ENCODE measurements around the gene DNAJC8.

Gene DNAJC8, protein sequence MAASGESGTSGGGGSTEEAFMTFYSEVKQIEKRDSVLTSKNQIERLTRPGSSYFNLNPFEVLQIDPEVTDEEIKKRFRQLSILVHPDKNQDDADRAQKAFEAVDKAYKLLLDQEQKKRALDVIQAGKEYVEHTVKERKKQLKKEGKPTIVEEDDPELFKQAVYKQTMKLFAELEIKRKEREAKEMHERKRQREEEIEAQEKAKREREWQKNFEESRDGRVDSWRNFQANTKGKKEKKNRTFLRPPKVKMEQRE

GRCh38 chr1:28232558-28233263 lies at the start of gene DNAJC8:
TSS of gene DNAJC8 (minus strand) at chr1:28233029. CDS start at chr1:28232998, 31 bp downstream.
- DNase-seq, result peak; percentile 97

- no peak for DNase-seq
These were observed 49.0 kb upstream of the DNAJC8 start for GRCh38 chr1:28281608-28282425.

DNA sequence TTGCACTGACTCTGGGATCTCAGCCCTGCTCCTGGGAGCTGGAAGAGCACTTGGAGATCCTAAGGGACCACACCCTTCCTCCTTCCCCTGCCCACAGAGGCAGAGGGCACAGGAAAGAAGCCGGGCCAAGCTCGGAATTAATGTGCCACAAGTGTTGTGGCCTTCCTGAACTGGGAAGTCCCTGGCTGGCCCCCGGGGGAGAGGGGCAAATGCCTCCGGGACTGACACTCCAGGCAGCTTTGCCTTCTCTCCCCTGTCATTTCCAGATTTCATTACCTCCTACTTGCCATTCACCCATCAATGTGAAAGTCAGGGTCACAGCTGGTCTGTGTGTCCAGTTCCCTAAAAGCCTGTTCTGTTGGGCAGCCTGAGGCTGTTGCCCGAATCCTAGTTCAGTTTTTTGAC lies 48.1 kb upstream of the DNAJC8 start:
- DNase-seq, result no peak

DNA sequence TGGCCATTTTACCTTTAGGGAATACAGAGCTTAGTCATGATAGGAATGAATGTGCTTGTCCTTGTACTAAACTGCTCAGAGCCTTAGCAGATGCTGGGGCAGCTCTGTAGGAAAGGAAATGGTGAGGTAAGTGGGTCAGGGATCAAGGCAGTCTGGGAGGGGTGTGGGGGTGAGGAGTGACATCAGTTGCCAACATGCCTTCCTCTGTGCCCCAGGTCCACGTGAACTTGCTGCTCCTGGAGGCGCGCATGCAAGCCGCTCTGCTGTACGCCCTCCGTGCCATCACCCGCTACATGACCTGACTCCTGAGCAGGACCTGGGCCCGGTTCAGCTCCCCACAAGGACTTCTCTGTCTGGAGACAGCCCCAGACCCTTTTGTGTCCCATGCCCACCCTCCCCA lies 47.7 kb upstream of the DNAJC8 start:
- no peak for DNase-seq

- DNase-seq, result no peak
These were observed 46.9 kb upstream of the DNAJC8 start for GRCh38 chr1:28279721-28280120.

GRCh38 chr1:28278763-28279162 lies 45.9 kb upstream of the DNAJC8 start:
- no peak for DNase-seq

- DNase-seq, result no peak
These were observed 40.5 kb upstream of the DNAJC8 start for GRCh38 chr1:28273216-28273860.

DNA sequence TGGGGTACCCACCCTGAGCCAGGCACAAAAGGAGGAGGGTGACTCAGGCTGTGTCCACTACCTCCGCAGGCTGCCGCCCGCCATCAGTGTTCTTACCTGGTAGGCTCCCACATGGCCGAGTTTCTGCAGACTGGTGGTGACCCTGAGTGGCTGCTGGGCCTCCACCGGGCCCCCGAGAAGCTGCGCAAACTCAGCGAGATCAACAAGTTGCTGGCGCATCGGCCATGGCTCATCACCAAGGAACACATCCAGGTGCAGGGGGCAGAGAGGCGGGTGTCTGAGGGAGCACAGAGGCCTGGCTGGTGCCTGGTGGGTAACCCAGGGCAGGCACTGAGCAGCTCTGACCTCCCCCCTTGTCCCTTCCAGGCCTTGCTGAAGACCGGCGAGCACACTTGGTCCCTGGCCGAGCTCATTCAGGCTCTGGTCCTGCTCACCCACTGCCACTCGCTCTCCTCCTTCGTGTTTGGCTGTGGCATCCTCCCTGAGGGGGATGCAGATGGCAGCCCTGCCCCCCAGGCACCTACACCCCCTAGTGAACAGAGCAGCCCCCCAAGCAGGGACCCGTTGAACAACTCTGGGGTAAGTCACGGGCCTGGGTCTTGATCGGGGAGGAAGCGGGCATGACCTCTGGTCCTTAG lies 39.5 kb upstream of the DNAJC8 start:
- DNase-seq, result no peak

DNA sequence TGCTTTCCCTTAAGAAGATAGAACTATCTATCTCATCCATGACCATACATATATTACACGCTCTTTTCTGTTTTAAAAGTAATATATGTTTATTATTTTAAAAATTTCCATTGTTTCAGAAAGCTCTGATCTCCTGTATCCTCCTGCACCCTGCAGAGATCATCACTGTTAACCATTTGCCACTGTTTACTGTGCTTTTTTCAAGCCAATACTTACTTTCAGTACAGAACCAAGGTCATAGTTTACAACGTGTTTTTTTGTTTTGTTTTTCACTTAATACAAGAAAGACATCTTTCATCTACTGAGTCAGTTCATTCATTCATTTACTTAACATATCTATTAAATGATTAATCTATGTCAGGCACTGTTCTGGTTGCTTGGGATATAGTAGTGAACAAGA lies 36.7 kb upstream of the DNAJC8 start:
- no peak for DNase-seq

- no peak for DNase-seq
These were observed 34.8 kb upstream of the DNAJC8 start for GRCh38 chr1:28267633-28268032.

GRCh38 chr1:28266920-28267322 lies 34.1 kb upstream of the DNAJC8 start:
- DNase-seq, result no peak

DNA sequence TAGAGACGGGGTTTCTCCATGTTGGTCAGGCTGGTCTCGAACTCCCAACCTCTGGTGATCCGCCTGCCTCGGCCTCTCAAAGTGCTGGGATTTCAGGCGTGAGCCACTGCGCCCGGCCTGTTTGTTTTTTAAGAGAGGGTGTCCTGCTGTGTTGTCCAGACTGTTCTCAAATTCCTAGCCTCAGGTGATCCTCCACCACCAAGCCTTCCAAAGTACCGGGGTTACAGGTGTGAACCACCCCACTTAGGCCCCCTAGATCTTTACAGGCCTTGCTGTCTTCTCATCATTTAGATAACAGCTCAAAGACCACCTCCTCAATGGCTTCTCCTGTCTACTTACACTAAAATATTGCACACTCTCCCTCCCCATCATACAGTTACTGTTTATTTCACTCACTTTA lies 32.7 kb upstream of the DNAJC8 start:
- DNase-seq, result no peak

GRCh38 chr1:28264897-28265296 lies 32.1 kb upstream of the DNAJC8 start:
- DNase-seq, result no peak

GRCh38 chr1:28260803-28261174 lies 28.0 kb upstream of the DNAJC8 start:
- DNase-seq, result no peak

DNA sequence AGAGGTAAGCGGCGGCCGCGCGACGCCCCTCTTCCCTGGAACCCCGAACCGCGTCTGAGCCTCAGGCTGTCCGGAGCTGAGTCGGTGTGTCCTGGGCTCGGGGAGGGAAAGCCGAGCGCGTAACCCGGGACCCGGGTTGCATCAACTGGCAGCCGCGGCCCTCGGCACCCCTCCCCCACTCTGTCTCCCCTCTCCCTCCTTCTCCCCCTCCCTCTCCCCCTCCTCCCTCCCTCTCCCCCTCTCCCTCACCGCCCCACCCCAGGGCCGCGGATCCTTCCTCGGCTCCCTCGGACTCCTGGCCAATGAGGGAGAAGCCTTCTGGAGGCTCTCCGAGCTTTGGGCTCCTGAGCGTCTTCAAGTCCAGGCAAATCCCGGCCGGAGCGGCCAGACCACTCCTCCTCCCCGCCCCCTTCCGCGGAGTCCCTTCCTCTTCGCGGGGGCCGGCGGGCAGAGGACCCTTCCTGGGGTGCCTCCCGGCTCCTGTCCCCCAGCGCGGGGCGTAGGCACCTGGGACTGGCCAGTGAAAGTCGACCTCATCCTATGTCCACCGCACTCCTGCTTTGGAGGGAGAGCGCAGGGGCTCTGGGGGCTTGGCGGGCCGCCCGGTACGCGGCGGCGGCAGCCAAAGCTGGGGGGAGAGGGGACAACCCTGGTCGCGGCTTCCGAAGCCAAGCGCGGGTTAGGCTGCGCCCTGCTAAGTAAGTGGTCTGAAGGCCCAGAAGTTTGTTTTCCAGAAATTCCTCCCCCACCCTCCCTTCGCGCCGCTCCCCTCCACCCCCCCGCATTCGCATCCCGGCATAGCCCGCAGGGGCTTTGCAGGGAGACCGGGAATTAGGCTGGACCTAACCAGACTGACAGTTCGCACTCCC lies 27.3 kb upstream of the DNAJC8 start:
- peak; percentile 40 for DNase-seq

DNA sequence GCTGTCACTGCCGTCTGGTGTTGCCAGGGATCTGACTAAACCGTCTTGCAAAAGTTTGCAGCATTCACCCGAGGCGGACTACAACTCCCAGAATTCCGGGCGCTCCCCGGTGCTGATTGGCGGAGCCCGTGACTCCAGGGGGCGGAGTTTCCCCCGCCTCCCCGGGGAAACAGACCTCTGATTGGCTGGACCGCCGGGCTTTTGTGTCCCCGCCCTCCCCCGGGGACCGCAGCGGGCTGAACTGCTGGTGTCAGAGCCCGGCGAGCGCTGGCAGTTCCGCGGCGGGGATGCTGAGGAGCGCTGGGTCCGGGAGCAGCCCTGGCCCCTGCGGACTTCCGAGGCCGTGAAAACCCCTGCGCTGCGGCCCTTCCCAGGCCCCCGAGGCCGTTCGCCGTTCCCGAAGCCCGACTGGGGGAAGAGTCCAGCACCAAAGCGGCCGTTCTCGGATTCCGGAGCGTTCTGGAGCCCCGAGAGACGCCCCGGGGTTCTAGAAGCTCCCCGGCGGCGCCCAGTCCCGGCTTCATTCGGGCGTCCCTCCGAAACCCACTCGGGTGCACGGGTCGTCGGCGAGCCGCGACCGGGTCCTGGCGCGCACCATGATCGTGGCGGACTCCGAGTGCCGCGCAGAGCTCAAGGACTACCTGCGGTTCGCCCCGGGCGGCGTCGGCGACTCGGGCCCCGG lies 26.6 kb upstream of the DNAJC8 start, which contains the start of gene SESN2:
Gene SESN2 (plus strand): TSS at position 267 of the 682 bp plus-strand sequence. CDS start 330 bp downstream, at position 597.
- DNase-seq, result peak; percentile 100

GRCh38 chr1:28258628-28259251 lies 25.9 kb upstream of the DNAJC8 start:
- no peak for DNase-seq

DNA sequence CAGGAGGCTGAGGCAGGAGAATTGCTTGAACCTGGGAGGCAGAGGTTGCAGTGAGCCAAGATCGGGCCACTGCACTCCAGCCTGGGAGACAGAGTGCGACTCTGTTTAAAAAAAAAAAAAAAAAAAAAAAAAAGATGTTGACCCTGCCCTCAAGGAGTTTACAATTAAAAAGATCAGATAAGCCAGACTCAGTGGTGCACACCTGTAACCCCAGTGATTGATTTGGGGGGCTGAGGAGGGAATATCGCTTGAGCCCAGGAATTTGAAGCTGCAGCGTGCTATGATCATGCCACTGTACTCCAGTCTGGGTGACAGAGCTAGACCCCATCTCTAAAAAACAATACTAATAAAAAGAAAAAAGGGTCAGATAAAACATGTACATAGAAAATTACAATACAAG lies 24.9 kb upstream of the DNAJC8 start:
- DNase-seq, result no peak

- DNase-seq, result no peak
These were observed 23.5 kb upstream of the DNAJC8 start for GRCh38 chr1:28256197-28256827.

GRCh38 chr1:28249866-28250295 lies 17.1 kb upstream of the DNAJC8 start:
- peak; percentile 24 for DNase-seq
